ENCODE results near the gene HELLS. TPM values are rescaled to one million over a fixed set of nuclear protein-coding genes. Genes with fewer than 3 reads are reported as not detected.
A peak's percentile ranks its signal among the peaks of the same experiment; 100 is the strongest.

Gene HELLS
- total RNA-seq: 13.0 and 20.6 TPM in 2 replicates
- 25.3 and 27.8 TPM in 2 replicates for polyA plus RNA-seq

DNA sequence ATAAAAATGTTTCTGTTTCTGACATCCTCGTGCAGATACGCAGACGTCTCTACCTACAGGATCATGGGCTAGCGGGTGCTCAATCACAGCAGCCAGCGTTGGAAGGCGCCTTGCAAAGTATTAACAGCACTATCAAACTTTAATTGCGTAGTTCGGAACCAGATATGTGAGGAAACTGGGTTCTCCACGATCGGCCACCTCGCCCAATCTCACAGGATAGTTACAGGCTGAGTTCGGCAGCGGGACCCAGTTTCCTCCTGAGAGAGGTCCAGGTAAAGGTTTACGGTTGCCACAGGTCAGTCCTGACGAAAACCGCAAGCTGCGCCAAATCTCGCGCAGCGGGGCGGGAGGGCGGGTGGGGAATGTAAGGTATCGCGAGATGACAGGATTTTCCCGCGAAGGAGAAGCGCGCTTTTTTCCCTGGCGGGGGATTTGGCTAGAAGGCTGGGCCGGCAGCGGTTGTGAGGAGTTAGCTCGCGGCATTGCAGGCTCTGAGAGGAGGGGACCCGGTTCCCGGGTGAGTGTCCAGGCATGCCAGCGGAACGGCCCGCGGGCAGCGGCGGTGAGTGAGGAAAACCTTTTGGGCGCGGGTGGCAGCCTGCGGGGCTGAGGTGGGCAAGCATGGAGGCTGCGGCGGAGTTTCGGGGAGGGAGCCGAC, at the start of gene HELLS:
TSS of gene HELLS (plus strand) at position 398 of the 658 bp plus-strand sequence. CDS start at position 532, 134 bp downstream.
- H3K27ac ChIP-seq: peak within 1 kb of the TSS; percentile 24
- no peaks in the 10 kb centered on the region for H3K4me1 ChIP-seq (ENCODE audit: low read depth)
- no peaks in the 10 kb centered on the region for H3K27me3 ChIP-seq
- H3K9me3 ChIP-seq (ENCODE audit: low read depth): no peaks in the 10 kb centered on the region
- TF ChIP-seq, protein P1, sequence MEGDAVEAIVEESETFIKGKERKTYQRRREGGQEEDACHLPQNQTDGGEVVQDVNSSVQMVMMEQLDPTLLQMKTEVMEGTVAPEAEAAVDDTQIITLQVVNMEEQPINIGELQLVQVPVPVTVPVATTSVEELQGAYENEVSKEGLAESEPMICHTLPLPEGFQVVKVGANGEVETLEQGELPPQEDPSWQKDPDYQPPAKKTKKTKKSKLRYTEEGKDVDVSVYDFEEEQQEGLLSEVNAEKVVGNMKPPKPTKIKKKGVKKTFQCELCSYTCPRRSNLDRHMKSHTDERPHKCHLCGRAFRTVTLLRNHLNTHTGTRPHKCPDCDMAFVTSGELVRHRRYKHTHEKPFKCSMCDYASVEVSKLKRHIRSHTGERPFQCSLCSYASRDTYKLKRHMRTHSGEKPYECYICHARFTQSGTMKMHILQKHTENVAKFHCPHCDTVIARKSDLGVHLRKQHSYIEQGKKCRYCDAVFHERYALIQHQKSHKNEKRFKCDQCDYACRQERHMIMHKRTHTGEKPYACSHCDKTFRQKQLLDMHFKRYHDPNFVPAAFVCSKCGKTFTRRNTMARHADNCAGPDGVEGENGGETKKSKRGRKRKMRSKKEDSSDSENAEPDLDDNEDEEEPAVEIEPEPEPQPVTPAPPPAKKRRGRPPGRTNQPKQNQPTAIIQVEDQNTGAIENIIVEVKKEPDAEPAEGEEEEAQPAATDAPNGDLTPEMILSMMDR (IDR thresholded peaks at IDR 0.05; ENCODE audit: low read depth, low read length): no peak
- DNase-seq (ENCODE audit: low read depth in 1 of 2, low spot score in 1 of 2): peak; percentile 88 to 93
- H3K4me3 ChIP-seq: peak within 1 kb of the TSS; percentile 85
- H3K36me3 ChIP-seq: no peaks in the 10 kb centered on the region

DNA sequence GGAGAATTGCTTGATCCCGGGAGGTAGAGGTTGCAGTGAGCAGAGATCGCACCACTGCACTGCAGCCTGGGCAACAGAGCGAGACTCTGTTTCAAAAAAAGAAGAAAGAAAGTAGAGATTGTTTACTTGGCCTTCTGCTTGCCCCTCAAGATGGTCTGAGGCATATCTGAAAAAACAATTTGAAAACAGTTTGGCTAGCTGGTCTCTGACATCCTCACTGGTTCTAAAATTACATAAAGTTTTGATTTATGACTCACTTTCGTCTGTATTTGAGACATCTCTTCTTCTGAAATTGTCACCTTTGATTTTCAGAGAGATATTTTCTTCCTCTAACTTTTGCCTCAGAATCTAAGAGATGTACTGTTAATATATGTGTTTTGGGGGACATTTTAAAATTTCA, 49.6 kb upstream of the HELLS start:
- no peaks in the 10 kb centered on the region for H3K36me3 ChIP-seq
- no peak overlapping the region for H3K27ac ChIP-seq
- TF ChIP-seq, protein P1 (IDR thresholded peaks at IDR 0.05; ENCODE audit: low read depth, low read length): no peak
- no peaks in the 10 kb centered on the region for H3K27me3 ChIP-seq
- H3K9me3 ChIP-seq (ENCODE audit: low read depth): no peaks in the 10 kb centered on the region
- peaks cover under 1% of the 10 kb centered on the region for H3K4me1 ChIP-seq (ENCODE audit: low read depth)
- no peak overlapping the region for H3K4me3 ChIP-seq
- no peak for DNase-seq (ENCODE audit: low read depth in 1 of 2, low spot score in 1 of 2)

DNA sequence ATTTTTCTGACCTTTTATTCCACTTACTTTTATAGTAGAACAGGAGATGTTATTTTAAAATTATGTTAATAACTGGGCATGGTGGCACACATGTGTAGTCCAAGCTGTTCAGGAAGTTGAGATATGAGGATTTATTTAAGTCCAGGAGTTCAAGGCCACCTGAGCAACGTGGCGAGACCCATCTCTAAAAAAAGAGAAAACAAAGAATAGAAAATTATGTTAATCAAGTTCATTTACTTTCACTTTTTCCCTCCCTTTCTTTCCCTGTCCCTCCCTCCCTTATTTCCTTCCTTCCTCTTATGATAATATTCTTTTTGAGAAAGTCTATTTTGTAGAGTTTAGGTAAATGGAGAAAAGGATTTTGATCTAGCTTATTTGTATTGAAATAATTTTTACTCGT, 48.9 kb upstream of the HELLS start:
- DNase-seq (ENCODE audit: low read depth in 1 of 2, low spot score in 1 of 2): no peak
- Histone ChIP-seq H3K4me3 (no peak overlapping the region), H3K36me3 (no peaks in the 10 kb centered on the region), H3K27me3 (no peaks in the 10 kb centered on the region), H3K27ac (no peak overlapping the region), H3K9me3 (ENCODE audit: low read depth) (no peaks in the 10 kb centered on the region), H3K4me1 (ENCODE audit: low read depth) (no peaks in the 10 kb centered on the region)
- TF ChIP-seq, protein P1 (IDR thresholded peaks at IDR 0.05; ENCODE audit: low read depth, low read length): no peak

DNA sequence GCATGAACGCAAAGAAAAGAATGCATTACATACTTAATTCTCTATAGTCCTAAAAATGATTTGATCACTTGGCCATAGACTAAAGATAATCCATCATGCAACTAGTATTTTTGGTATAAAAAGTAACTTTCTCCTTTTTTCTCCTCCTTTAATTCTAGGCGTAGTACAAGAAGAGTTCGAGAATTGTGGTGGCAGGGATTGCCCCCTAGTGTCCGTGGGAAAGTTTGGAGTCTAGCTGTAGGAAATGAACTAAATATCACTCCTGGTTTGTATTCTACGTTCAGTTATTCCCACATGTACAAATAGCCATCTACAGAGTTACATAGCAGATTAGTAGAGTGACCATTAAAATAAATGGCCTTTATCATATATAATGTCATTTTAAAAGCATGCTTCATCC, 45.5 kb upstream of the HELLS start:
- TF ChIP-seq, protein P1 (IDR thresholded peaks at IDR 0.05; ENCODE audit: low read depth, low read length): peak; percentile 55
- peak in 1 of 2 donors; percentile 22 for DNase-seq (ENCODE audit: low read depth in 1 of 2, low spot score in 1 of 2)

DNA sequence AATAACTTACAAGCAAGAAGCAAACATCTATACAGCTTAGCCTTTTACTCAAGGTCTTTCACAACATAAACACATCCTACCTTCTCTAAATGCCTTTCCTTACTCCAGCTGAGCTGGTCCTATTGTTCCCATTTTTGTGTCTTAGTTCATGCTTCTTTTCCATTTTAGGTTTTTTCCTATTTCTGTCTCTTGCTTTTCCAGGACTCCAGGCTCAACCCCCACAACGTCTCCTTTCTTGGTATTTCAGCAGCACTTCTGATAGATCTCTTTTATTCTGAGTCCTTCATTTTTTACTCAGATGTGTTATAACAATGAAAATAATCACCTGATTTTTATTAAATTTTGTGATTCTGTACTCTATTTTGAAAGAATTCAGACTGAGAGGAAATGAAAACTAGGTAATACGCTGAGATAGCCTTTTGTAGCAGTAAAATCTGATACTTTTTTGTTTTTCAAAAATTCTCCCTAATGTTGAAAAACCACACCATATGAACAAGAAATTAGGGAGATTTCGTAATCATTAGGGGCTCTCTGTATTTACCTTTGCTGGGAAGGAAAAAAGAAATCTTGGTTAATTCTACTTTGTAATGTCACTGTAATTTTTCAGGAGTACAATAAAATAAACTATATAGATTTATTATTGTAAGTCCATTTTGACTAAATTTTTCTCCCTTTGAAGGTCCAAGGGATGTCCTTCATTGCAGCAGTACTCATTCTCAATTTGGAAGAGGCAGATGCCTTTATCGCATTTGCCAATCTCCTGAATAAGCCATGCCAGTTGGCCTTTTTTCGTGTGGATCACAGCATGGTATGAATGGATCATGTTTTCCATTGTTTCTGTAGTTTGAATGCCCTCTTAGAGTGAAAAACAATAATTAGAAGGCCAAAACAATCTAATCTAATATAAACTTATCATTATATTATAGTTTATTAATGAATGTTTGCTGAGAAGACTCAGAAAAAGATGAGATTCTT, 24.0 kb upstream of the HELLS start:
- Histone ChIP-seq H3K27ac (no peak overlapping the region), H3K9me3 (ENCODE audit: low read depth) (no peaks in the 10 kb centered on the region), H3K4me1 (ENCODE audit: low read depth) (no peaks in the 10 kb centered on the region), H3K27me3 (no peaks in the 10 kb centered on the region), H3K4me3 (no peak overlapping the region), H3K36me3 (no peaks in the 10 kb centered on the region)
- TF ChIP-seq, protein P1 (IDR thresholded peaks at IDR 0.05; ENCODE audit: low read depth, low read length): no peak
- no peak for DNase-seq (ENCODE audit: low read depth in 1 of 2, low spot score in 1 of 2)

More for the DNA sequence above, 45.5 kb upstream of the HELLS start:
- no peak overlapping the region for H3K4me3 ChIP-seq
- H3K27ac ChIP-seq: no peak overlapping the region
- H3K9me3 ChIP-seq (ENCODE audit: low read depth): no peaks in the 10 kb centered on the region
- no peaks in the 10 kb centered on the region for H3K27me3 ChIP-seq
- no peaks in the 10 kb centered on the region for H3K36me3 ChIP-seq
- no peaks in the 10 kb centered on the region for H3K4me1 ChIP-seq (ENCODE audit: low read depth)

All from cardiac muscle cell (in vitro differentiated cells and primary cell).